ENCODE measurements around the gene BZW2.
"Not testable (repeated sequence)": the region's sequence is repeated elsewhere in the genome, so short reads cannot be mapped to it uniquely, and the experiment has no call there.

BZW2 gene

GRCh38 chr7:16657656-16658279, 11.8 kb downstream of the BZW2 start:
- TF ChIP-seq CTCF (IDR thresholded peaks at IDR 0.05; ENCODE audit: low read depth, low read length): no peak
- in situ Hi-C loops (cut with HindIII; ENCODE audit: low sequenced_read_pairs): no loop called here
- no peak overlapping the region for H3K4me3 ChIP-seq (ENCODE audit: low read depth, low read length)
- DNase-seq (ENCODE audit: low read depth, low spot score): peak; percentile 35

- DNase-seq (ENCODE audit: low read depth, low spot score); H3K4me3 ChIP-seq (ENCODE audit: low read depth, low read length); in situ Hi-C loops (cut with HindIII; ENCODE audit: low sequenced_read_pairs): not testable (repeated sequence)
These were observed 14.0 kb downstream of the BZW2 start for GRCh38 chr7:16659854-16660497.

- H3K4me3 ChIP-seq (ENCODE audit: low read depth, low read length): no peak overlapping the region
- in situ Hi-C loops (cut with HindIII; ENCODE audit: low sequenced_read_pairs): no loop called here
- peak; percentile 57 for DNase-seq (ENCODE audit: low read depth, low spot score)
- no peak for TF ChIP-seq CTCF (IDR thresholded peaks at IDR 0.05; ENCODE audit: low read depth, low read length)
These were observed 14.9 kb downstream of the BZW2 start for GRCh38 chr7:16660702-16661464.

- no peak overlapping the region for H3K4me3 ChIP-seq (ENCODE audit: low read depth, low read length)
- TF ChIP-seq CTCF (IDR thresholded peaks at IDR 0.05; ENCODE audit: low read depth, low read length): no peak
- DNase-seq (ENCODE audit: low read depth, low spot score): no peak
- in situ Hi-C loops (cut with HindIII; ENCODE audit: low sequenced_read_pairs): no loop called here
These were observed 15.9 kb downstream of the BZW2 start for GRCh38 chr7:16661924-16662323.

- no peak overlapping the region for H3K4me3 ChIP-seq (ENCODE audit: low read depth, low read length)
- in situ Hi-C loops (cut with HindIII; ENCODE audit: low sequenced_read_pairs): no loop called here
- no peak for DNase-seq (ENCODE audit: low read depth, low spot score)
- no peak for TF ChIP-seq CTCF (IDR thresholded peaks at IDR 0.05; ENCODE audit: low read depth, low read length)
These were observed 21.4 kb downstream of the BZW2 start for GRCh38 chr7:16667355-16667754.

GRCh38 chr7:16668049-16668858, 22.3 kb downstream of the BZW2 start:
- in situ Hi-C loops (cut with HindIII; ENCODE audit: low sequenced_read_pairs): no loop called here
- H3K4me3 ChIP-seq (ENCODE audit: low read depth, low read length): no peak overlapping the region
- peak; percentile 99 for DNase-seq (ENCODE audit: low read depth, low spot score)
- TF ChIP-seq CTCF (IDR thresholded peaks at IDR 0.05; ENCODE audit: low read depth, low read length): no peak

Measured in astrocyte of the spinal cord (primary cell).